HG03108 (cell line): ENCODE results near the gene NBAS.
"Not testable (repeated sequence)": the region's sequence is repeated elsewhere in the genome, so short reads cannot be mapped to it uniquely, and the experiment has no call there.

Experiments used
- ATAC-seq: cut with Tn5 transposase; IDR thresholded peaks from one replicate; pipeline ENCODE4 v1.9.1; 2021; ENCODE audit warnings: moderate library complexity; ENCODE audit not compliant: unreplicated experiment

NBAS gene

DNA sequence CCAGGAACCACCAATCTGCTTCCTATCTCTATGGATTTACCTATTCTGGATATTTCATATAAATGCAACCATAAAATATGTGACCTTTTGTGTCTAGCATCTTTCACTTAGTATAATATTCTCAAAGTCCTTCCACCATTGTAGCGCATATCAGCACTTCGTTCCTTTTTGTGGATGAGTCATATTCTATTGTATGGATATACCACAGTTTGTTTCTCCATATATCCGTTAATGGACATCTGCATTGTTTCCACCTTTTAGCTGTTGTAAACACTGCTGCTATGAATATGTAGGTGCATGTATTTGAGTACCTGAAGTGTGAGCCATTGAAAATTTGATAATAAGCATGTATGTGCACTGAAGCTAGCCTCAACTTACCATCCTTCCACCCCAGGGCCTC, 80.1 kb downstream of the NBAS start:
- no peak for ATAC-seq

- ATAC-seq, result no peak
Measured at GRCh38 chr2:15480552-15480951, 80.6 kb downstream of the NBAS start.

- no peak for ATAC-seq
Measured at GRCh38 chr2:15472876-15473275, 88.3 kb downstream of the NBAS start.

GRCh38 chr2:15472133-15472532, 89.0 kb downstream of the NBAS start:
- no peak for ATAC-seq

DNA sequence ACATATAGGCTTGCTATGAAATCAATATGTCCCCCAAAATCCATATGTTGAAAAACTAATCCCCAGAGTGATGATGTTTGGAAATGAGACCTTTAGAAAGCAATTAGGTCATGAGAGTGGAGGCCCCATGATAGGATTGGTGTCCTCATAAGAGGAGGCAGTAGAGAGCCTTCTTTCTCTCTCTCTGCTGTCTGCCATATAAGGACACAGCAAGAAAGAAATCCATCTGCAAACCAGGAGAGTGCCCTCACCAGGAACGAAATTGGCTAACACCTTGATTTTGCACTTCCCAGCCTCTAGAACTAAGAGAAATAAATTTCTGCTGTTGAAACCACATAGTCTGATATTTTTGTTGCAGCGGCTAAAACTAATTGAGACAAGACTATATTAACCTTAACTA, 89.5 kb downstream of the NBAS start:
- no peak for ATAC-seq

GRCh38 chr2:15460112-15460620, 101.0 kb downstream of the NBAS start:
- no peak for ATAC-seq

- no peak for ATAC-seq
Measured at GRCh38 chr2:15458277-15458676, 102.9 kb downstream of the NBAS start.

DNA sequence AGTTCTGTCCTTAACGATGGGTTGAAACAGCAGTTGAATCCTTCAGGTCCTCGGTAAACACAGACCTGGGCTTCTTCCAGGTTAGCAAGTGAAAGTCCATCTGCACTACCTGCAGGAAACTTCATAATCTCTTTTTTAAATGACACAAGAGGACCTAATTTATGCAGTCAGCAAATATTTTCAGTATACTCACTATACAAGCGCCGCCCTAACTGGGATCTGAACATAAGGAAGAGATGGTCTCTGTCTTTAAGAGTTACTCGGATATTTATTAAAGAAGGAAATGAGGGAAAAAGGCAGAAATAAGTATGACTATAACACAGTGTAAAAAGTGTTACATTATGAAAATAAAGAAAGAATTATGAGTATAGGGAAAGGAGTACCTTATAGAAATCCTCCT, 103.3 kb downstream of the NBAS start:
- no peak for ATAC-seq

DNA sequence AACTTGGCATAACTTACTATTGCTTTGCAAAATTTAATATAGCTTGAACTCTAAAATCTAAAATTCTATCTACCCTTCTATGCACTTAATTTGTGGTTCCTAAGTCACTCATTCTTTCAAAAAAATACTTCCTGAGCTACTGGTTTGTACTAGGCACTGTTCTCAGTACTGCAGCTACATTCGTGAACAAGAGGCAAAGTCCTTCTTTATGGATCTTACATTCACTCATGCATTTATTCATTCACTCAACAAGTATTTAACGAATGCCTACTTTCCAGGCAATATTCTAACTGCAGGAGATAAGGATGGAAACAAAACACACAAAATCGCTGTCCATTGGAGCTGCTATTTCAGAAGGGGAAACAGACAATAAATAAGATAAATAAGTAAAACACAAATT, 104.8 kb downstream of the NBAS start:
- ATAC-seq, result no peak

DNA sequence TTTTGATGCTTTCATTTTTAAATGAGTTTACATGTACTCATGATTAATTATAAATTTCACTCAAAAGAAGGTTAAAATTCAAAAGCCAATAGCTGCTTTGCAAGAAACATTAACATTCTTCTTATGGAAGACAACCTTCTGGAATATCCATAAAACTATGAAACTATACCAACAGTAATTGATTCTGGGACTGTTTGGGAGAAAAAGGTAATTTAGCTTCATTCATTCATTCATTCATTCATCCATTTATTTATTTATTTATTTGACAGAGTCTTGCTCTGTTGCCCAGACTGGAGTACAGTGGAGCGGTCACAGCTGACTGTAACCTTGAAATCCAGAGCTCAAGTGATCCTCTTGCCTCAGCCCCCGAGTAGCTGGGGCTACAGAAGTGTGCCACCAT, 110.3 kb downstream of the NBAS start:
- ATAC-seq, result no peak

DNA sequence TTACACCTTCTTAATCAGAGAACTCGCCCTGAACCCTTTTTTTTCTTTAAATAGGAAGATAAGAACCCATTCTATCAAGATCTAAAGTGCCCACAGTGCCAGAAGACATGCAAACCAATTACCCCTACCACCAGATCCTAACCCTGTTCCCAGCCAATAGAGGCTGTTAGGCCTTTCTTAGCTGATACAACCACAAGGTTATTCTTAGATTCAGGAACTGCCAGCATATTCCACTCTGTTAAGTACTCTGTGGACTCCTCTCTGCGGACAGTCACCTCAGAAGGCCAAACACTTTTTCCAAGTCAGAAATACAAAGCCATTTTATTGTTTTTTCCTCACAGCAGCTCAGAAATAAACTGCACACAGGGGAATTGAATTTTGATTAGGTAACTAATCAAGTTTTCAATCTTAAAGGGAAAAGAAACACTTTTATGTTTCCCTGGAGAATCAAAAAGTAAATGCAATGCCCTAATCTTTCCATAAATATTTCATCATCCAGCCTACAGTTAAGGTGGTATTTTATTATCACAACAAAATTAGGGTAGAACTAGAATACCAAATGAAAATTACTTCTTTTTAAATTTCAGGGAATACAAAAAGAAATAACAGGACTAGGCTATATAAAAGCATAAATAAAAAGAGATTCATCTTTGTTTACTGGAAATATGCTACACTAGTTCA, 111.4 kb downstream of the NBAS start:
- no peak for ATAC-seq

DNA sequence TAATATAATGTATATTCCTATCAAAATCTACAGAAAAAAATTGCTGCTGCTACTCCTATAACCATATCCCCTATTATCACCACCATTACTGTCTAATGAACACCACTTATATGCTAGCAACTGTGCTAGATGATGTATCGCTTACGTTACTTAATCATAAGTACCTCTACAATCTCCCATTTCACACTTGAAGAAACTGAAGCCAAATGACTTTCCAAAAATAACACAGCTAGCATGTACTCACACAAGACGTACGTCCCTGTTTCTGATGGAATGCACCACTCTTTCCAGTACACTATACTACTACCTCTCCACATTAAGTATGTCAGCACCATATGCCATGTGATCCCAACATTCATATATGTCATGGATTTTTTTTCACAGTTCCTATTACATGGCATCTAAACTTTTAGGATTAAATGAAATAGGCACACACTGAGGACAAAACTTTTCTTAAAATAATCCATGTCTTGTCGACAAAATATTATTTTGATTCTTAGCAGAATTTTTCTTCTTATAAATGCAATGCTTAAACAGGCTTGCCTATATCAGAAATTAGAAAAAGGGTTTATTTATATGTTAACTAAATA, 112.8 kb downstream of the NBAS start:
- no peak for ATAC-seq

DNA sequence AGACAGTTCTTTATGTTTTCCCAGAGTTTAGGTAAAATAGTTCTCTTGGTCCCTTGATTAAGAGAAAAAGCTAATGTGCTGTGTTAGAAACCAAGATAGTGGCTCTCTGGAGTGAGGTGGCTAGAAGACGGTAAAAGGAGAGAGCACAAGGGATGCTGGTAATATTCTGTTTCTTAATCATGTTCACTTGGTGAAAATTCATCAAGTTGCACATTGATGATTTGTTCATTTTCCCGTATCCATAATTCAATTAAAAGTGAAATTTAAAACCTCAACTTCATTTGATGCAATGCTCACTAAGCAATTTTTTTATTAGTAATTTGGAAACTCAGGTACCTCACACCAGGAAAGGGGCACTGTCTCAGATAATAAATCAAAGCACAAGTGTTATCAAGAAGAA, 113.8 kb downstream of the NBAS start:
- no peak for ATAC-seq

- ATAC-seq, result no peak
Measured at GRCh38 chr2:15446961-15447360, 114.2 kb downstream of the NBAS start.

- ATAC-seq, result no peak
Measured at GRCh38 chr2:15445891-15446562, 115.1 kb downstream of the NBAS start.

- ATAC-seq, result not testable (repeated sequence)
Measured at GRCh38 chr2:15439768-15440524, 121.2 kb downstream of the NBAS start.

GRCh38 chr2:15439366-15439765, 121.8 kb downstream of the NBAS start:
- not testable (repeated sequence) for ATAC-seq

DNA sequence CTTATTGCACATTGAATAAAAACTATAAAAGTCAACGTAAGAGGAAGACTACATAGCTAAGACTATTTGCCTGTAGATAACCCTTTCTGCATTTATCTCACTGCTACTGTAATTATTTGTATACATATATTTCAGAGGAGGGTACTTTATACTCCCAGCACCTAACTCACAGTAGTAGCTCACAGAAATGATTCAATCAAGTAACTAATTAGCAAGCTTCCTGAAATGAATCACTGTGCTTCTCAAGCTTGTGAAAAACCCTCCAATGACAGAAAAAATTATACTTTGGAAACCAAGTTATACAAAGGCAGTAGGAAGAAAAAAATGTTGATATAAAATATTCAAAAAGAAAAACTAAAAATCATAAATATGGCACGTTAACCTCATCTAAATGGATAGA, 124.9 kb downstream of the NBAS start:
- no peak for ATAC-seq

DNA sequence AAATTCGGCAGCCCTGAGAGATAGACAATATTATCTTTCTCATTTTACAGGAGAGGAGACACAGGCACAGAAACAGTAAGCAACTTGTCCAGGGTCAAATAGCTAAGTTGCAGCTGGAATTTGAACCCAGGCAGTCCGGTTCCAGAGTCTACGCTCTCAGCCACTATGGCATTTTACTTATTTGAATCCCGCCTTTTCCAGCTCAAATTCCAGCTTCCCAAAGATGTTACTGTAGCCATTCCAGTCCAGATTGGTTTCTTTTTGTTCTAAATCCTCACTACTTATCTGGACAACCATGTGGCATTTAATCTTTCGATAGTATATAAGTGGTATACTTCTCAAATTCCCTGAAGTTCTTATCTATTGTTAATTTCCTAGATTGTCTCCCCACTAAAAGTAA, 125.7 kb downstream of the NBAS start:
- ATAC-seq, result no peak

DNA sequence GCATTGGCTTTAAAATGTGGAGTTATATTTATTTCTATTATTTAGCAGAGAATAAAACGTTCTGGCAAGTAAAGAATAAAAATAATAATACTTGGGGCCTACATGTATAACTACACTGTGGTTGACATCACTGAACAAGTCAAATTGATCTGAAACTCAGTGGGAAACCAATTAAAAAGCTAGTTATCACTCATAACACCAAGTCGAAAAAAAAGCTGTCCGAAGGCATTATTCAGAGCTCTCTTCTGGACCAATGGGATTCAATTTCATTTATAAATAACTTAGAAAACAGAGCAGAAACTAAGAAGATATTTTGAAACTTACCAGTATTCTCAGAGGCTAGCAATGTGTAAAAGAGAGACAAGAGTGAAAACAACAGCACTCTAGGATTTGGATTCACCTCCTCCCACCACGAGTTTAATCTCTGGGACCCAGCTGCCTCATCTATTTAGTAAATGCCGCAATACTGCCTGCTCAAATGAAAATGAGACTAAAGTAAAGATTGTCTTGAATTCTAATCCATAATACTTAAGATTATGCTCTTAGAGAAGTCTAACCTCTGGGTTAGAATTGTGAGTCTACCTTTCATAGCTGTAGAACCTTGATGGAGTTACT, 128.4 kb downstream of the NBAS start:
- ATAC-seq, result no peak

- no peak for ATAC-seq
Measured at GRCh38 chr2:15429032-15429431, 132.1 kb downstream of the NBAS start.
